Ovary (tissue), 9 donors: ENCODE data around the gene PTPRG. TPM values are rescaled to one million over a fixed set of nuclear protein-coding genes. Genes with fewer than 3 reads are reported as not detected.
A peak's percentile ranks its signal among the peaks of the same experiment; 100 is the strongest.

Experiments
- DNase-seq, 5 donors: peaks; one replicate each; pipeline ENCODE4 v3.0.0-alpha.2; 2019 to 2020
- H3K27ac ChIP-seq, 2 donors: fragments of 200-600 bp; one replicate each; pipeline versions ENCODE4 v1.5.1 to v1.8.0; 2019 to 2022
- H3K27me3 ChIP-seq: fragments of 200-600 bp; one replicate; pipeline ENCODE4 v1.8.0; 2022
- H3K36me3 ChIP-seq: fragments of 200-600 bp; sonication (generic); one replicate; pipeline ENCODE4 v1.5.1; 2019
- H3K4me1 ChIP-seq: one replicate; pipeline ENCODE4 v1.8.1; 2013; ENCODE audit warnings: mild to moderate bottlenecking, moderate library complexity; ENCODE audit not compliant: insufficient read depth
- H3K4me3 ChIP-seq: fragments of 200-600 bp; sonication (generic); one replicate; pipeline ENCODE4 v1.5.1; 2017
- H3K9me3 ChIP-seq, 2 donors: fragments of 200-600 bp in 1 of 2; sonication (generic) in 1 of 2; one replicate each; pipeline versions ENCODE4 v1.5.1 to v1.8.1; 2013 to 2019; ENCODE audit warnings: mild to moderate bottlenecking in 1 of 2, moderate library complexity in 1 of 2
- CTCF ChIP-seq, 3 donors: fragments of 450-650 bp in 2 of 3; fragments of 200-600 bp in 1 of 3; IDR thresholded peaks; one replicate each; pipeline versions ENCODE4 v1.5.1 to v1.8.0; 2016 to 2022; ENCODE audit warnings: antibody characterized with exemption in 3 of 3, mild to moderate bottlenecking in 1 of 3
- EP300 ChIP-seq: sonication (generic); formaldehyde crosslinking; IDR thresholded peaks from one replicate; pipeline ENCODE4 v1.6.1; 2017; ENCODE audit warnings: antibody characterized with exemption
- POLR2A ChIP-seq: fragments of 450-650 bp; IDR thresholded peaks from one replicate; pipeline ENCODE4 v1.6.1; 2017; ENCODE audit warnings: antibody characterized with exemption, mild to moderate bottlenecking, moderate library complexity
- WGBS, 3 donors: extraction: QIAGEN DNeasy Blood & Tissue Kit in 1 of 3; methylation state at CpG; one replicate each; pipeline versions ENCODE4 v1.1.5 to v1.1.7; 2013 to 2017; 5-methylcytosine and 5-hydroxymethylcytosine counted together
- intact Hi-C, 4 donors: fragments of 100-400 bp; cut with DNase I; formaldehyde crosslinking; loops; one replicate each; pipeline versions ENCODE4 v1.11.0 to v1.15.1; 2022 to 2023
- polyA plus RNA-seq, 2 donors: library from polyadenylated mRNA; stranded (reverse); fragments of 200-250 nt in 1 of 2; fragments of 350-450 nt in 1 of 2; fragmentation: Illumina TruSeq in 1 of 2; extraction: RNeasy Lipid Tissue Mini Kit (QIAGEN cat#74804) in 1 of 2; gene quantifications; one replicate each; pipeline ENCODE4 v1.2.3, GENCODE V29; 2013 to 2014
- total RNA-seq, 7 donors: library from RNA; depleted of rRNA in 2 of 7; stranded (reverse); fragments of >200 nt in 2 of 7; fragmentation: NEBNext Ultra II Directional in 3 of 7; extraction: Animal tissue kit (Norgen Biotek cat#: 25700) in 3 of 7; gene quantifications; one replicate each; pipeline versions ENCODE4 v1.1.0 to v1.2.4, GENCODE V29; 2016 to 2023
- donor health status: DM: no; HTN: no; CAD: no; lungs with moderate emphysema.
- donor health status: DM: no; HTN: no; CAD: no.
- donor health status: Bipolar disorder and iron deficiency.
- donor health status: DM: yes; HTN: yes; CAD: no.
- donor health status: DM: no; HTN: no; CAD: no.
- donor health status: DM: yes; HTN: yes; CAD: no.

The PTPRG gene
- total and polyA plus RNA-seq, 9 donors, result 18.2 to 87.9 (median 47.7) TPM

DNA sequence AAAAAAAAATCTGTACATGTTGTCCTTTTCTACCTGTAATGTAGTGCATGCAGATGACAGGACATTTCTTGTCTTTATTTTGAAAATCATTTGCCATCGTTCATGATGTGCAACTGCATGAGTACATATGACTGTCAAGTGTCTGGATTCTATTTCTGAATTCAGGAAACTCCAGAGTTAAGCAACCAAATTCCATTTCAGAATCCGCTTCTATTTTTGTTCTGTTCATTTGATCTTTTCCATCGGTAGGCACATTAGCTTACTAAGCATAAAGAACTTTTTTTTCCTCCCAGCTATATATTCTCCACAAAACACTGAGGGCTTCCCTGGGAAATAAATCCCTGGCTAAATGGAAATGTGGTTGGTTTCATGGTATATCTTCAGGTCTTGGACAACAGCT, 365.6 kb downstream of the PTPRG start:
- WGBS, 3 donors, result 37 to 38% (median 38%) methylated on average over 3 of the region's 3 CpGs
- no peak for DNase-seq
- H3K4me3 ChIP-seq, result no peak overlapping the region
- H3K4me1 ChIP-seq, result peaks cover 16% of the 10 kb centered on the region
- no peaks in the 10 kb centered on the region for H3K9me3 ChIP-seq
- no peaks in the 10 kb centered on the region for H3K36me3 ChIP-seq
- intact Hi-C loops, result no loop called here
- TF ChIP-seq CTCF (IDR thresholded peaks at IDR 0.05), result no peak
- TF ChIP-seq POLR2A, result no peak
- TF ChIP-seq EP300, result no peak
- H3K27me3 ChIP-seq, result no peaks in the 10 kb centered on the region
- no peak overlapping the region for H3K27ac ChIP-seq

DNA sequence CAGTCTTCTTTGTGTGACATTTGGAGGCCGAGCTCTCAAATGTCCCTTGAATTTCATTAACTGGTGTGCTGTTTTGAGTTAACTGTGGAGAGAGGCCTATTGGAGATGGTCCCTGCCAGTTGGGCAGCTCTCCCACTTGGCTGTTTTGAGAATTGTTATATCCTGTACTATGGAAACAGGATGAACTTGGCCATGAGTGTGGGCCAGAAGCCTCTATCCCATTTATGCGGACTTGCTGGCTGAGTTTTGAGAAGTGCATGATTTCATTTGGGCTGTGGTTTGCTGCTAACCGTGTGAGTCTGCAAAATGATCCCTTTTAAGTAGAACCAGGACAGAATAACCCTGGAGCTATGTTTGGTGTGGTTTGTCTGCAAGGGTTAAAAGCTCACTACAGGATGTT, 366.0 kb downstream of the PTPRG start:
- WGBS, 3 donors, result 10 to 15% (median 10%) methylated on average over 3 of the region's 3 CpGs
- Histone ChIP-seq H3K27me3 (no peaks in the 10 kb centered on the region), H3K27ac (no peak overlapping the region), H3K4me1 (peaks cover 18% of the 10 kb centered on the region), H3K36me3 (no peaks in the 10 kb centered on the region), H3K4me3 (no peak overlapping the region), H3K9me3 (no peaks in the 10 kb centered on the region)
- no peak for TF ChIP-seq POLR2A
- TF ChIP-seq CTCF (IDR thresholded peaks at IDR 0.05), result no peak
- no peak for TF ChIP-seq EP300
- peak; percentile 77 to 89 (median 81) for DNase-seq
- intact Hi-C loops, result no loop called here

DNA sequence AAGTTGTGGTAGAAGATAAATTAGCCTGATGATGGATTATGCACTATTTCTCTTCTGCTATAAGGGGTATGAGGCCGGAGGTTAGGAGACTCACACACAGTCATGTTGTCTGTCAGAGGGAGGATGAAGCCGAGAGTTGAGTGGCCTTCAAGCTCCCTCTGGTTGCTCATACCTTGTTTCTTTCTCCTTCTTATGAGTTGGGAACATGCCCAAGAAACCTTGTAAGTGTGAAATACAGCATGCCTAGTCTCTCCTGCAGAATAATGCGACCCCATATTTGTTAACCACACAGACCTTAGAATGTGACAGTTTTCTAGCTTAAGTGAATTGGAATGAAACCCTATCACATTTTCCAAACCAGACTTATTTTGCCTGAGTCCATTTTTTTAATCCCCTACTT, 366.7 kb downstream of the PTPRG start:
- no peaks in the 10 kb centered on the region for H3K36me3 ChIP-seq
- no peaks in the 10 kb centered on the region for H3K9me3 ChIP-seq
- intact Hi-C loops, result no loop called here
- H3K4me1 ChIP-seq, result peaks cover 21% of the 10 kb centered on the region
- WGBS, 3 donors, result 59 to 73% (median 70%) methylated on average over 3 of the region's 3 CpGs
- TF ChIP-seq POLR2A (no peak), CTCF (IDR thresholded peaks at IDR 0.05) (no peak), EP300 (no peak)
- H3K4me3 ChIP-seq, result no peak overlapping the region
- no peaks in the 10 kb centered on the region for H3K27me3 ChIP-seq
- H3K27ac ChIP-seq, result no peak overlapping the region
- no peak for DNase-seq

- TF ChIP-seq CTCF (IDR thresholded peaks at IDR 0.05) (no peak), POLR2A (no peak), EP300 (no peak)
- WGBS, 3 donors, result 86 to 87% (median 87%) methylated on average over 4 of the region's 4 CpGs
- H3K27me3 ChIP-seq, result no peaks in the 10 kb centered on the region
- H3K27ac ChIP-seq, result no peak overlapping the region
- intact Hi-C loops, result no loop called here
- H3K9me3 ChIP-seq, result no peaks in the 10 kb centered on the region
- no peak for DNase-seq
- peaks cover 21% of the 10 kb centered on the region for H3K4me1 ChIP-seq
- no peak overlapping the region for H3K4me3 ChIP-seq
- H3K36me3 ChIP-seq, result no peaks in the 10 kb centered on the region
Observed at GRCh38 chr3:61928776-61929314, 367.5 kb downstream of the PTPRG start.
